Osteoblast (primary cell): ENCODE data around the gene ORM2. TPM values are rescaled to one million over a fixed set of nuclear protein-coding genes. Genes with fewer than 3 reads are reported as not detected.

Experiments used
- DNase-seq: peaks from one replicate; pipeline ENCODE4 v3.0.0; 2011; ENCODE audit warnings: low spot score, mixed read lengths; ENCODE audit not compliant: insufficient read length; ENCODE audit errors: missing footprints
- H2AFZ ChIP-seq: 2 replicates; pipeline ENCODE4 v1.6.0; 2011; ENCODE audit warnings: mild to moderate bottlenecking, low read length
- H3K27ac ChIP-seq: 2 replicates; pipeline ENCODE4 v1.5.1; 2011; ENCODE audit warnings: mild to moderate bottlenecking, low read depth, low read length, moderate library complexity
- H3K27me3 ChIP-seq: 2 replicates; pipeline ENCODE4 v1.6.0; 2012; ENCODE audit warnings: mild to moderate bottlenecking, control low read depth, inconsistent platforms, low read length, moderate library complexity; ENCODE audit not compliant: insufficient read depth
- H3K36me3 ChIP-seq: 2 replicates; pipeline ENCODE4 v1.5.1; 2011; ENCODE audit warnings: mild to moderate bottlenecking, low read length, control low read depth, moderate library complexity; ENCODE audit not compliant: insufficient read depth
- H3K4me1 ChIP-seq: 2 replicates; pipeline ENCODE4 v1.5.1; 2011; ENCODE audit warnings: mild to moderate bottlenecking, low read length, control low read depth, moderate library complexity; ENCODE audit not compliant: insufficient read depth
- H3K4me2 ChIP-seq: 2 replicates; pipeline ENCODE4 v1.6.0; 2011; ENCODE audit warnings: mild to moderate bottlenecking, low read length; ENCODE audit not compliant: insufficient read depth
- H3K4me3 ChIP-seq: fragments of 200-600 bp; sonication (generic); 3 replicates; pipeline ENCODE4 v1.5.1; 2012; ENCODE audit warnings: mild to moderate bottlenecking, low read length, inconsistent platforms; ENCODE audit not compliant: insufficient read depth
- H3K79me2 ChIP-seq: 2 replicates; pipeline ENCODE4 v1.6.0; 2012; ENCODE audit warnings: mild to moderate bottlenecking, low read length, control low read depth, inconsistent platforms; ENCODE audit not compliant: insufficient read depth
- H3K9me3 ChIP-seq: 2 replicates; pipeline ENCODE4 v1.5.1; 2011; ENCODE audit warnings: low read depth, low read length, control low read depth
- H4K20me1 ChIP-seq: 2 replicates; pipeline ENCODE4 v1.6.0; 2012; ENCODE audit warnings: mild to moderate bottlenecking, low read length, control low read depth; ENCODE audit not compliant: insufficient read depth
- total RNA-seq: library from RNA; depleted of rRNA; stranded (reverse); fragments of >200 nt; gene quantifications from 2 replicates; pipeline ENCODE4 v1.2.3, GENCODE V29; 2012
- TF ChIP-seq, protein P1 (sequence below): IDR thresholded peaks from 2 replicates; pipeline ENCODE4 v1.5.1; 2011; ENCODE audit warnings: mild to moderate bottlenecking, low read depth, low read length, moderate library complexity; ENCODE audit errors: extremely low read depth

Gene ORM2
- total RNA-seq, 1 donor = not detected

- DNase-seq = no peak
- Histone ChIP-seq H3K4me3 (no peak overlapping the region), H2AFZ (no peak overlapping the region), H4K20me1 (no peaks in the 10 kb centered on the region), H3K9me3 (no peaks in the 10 kb centered on the region), H3K4me2 (no peak overlapping the region), H3K27me3 (peaks cover 2% of the 10 kb centered on the region), H3K27ac (no peak overlapping the region), H3K4me1 (no peaks in the 10 kb centered on the region), H3K36me3 (peaks cover 27% of the 10 kb centered on the region), H3K79me2 (no peaks in the 10 kb centered on the region)
- TF ChIP-seq, protein P1, sequence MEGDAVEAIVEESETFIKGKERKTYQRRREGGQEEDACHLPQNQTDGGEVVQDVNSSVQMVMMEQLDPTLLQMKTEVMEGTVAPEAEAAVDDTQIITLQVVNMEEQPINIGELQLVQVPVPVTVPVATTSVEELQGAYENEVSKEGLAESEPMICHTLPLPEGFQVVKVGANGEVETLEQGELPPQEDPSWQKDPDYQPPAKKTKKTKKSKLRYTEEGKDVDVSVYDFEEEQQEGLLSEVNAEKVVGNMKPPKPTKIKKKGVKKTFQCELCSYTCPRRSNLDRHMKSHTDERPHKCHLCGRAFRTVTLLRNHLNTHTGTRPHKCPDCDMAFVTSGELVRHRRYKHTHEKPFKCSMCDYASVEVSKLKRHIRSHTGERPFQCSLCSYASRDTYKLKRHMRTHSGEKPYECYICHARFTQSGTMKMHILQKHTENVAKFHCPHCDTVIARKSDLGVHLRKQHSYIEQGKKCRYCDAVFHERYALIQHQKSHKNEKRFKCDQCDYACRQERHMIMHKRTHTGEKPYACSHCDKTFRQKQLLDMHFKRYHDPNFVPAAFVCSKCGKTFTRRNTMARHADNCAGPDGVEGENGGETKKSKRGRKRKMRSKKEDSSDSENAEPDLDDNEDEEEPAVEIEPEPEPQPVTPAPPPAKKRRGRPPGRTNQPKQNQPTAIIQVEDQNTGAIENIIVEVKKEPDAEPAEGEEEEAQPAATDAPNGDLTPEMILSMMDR = no peak
These were observed 6.1 kb downstream of the ORM2 start for GRCh38 chr9:114335745-114336144.

DNA sequence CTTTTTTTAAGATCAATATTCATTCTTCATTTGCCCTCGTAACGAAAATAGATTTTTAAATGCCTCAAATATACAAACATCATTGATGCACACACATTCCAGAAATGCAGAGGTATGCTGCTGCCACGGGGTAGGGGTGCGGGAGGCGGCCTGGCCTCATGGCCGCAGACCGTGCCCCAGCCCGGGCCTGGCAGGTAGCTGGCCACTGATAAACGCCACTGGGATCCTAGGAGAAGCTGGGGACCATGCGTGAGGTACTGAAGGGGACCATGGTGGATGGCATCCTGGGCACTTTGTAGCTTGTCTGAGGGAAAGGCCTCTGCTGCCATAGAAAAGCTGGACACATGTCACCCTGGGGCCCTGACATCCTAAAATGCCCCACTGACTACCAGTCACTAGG, 6.5 kb downstream of the ORM2 start:
- H2AFZ ChIP-seq = no peak overlapping the region

GRCh38 chr9:114336699-114337395, 7.2 kb downstream of the ORM2 start:
- no peaks in the 10 kb centered on the region for H3K4me1 ChIP-seq
- no peaks in the 10 kb centered on the region for H3K27me3 ChIP-seq
- H4K20me1 ChIP-seq = no peaks in the 10 kb centered on the region
- H3K9me3 ChIP-seq = no peaks in the 10 kb centered on the region
- H3K4me2 ChIP-seq = no peak overlapping the region
- no peak overlapping the region for H3K4me3 ChIP-seq
- H3K36me3 ChIP-seq = peaks cover 33% of the 10 kb centered on the region
- no peak for DNase-seq
- H3K27ac ChIP-seq = no peak overlapping the region
- no peaks in the 10 kb centered on the region for H3K79me2 ChIP-seq
- H2AFZ ChIP-seq = no peak overlapping the region
- TF ChIP-seq, protein P1 = no peak

More for the DNA sequence above, 6.5 kb downstream of the ORM2 start:
- TF ChIP-seq, protein P1 = no peak
- peaks cover 30% of the 10 kb centered on the region for H3K36me3 ChIP-seq
- H4K20me1 ChIP-seq = no peaks in the 10 kb centered on the region
- peaks cover 2% of the 10 kb centered on the region for H3K27me3 ChIP-seq
- no peaks in the 10 kb centered on the region for H3K9me3 ChIP-seq
- H3K27ac ChIP-seq = no peak overlapping the region
- H3K79me2 ChIP-seq = no peaks in the 10 kb centered on the region
- H3K4me1 ChIP-seq = no peaks in the 10 kb centered on the region
- H3K4me2 ChIP-seq = no peak overlapping the region
- DNase-seq = no peak
- no peak overlapping the region for H3K4me3 ChIP-seq

- no peaks in the 10 kb centered on the region for H3K79me2 ChIP-seq
- H3K4me1 ChIP-seq = no peaks in the 10 kb centered on the region
- H2AFZ ChIP-seq = no peak overlapping the region
- H3K4me2 ChIP-seq = no peak overlapping the region
- H3K9me3 ChIP-seq = no peaks in the 10 kb centered on the region
- no peak overlapping the region for H3K4me3 ChIP-seq
- peaks cover 38% of the 10 kb centered on the region for H3K36me3 ChIP-seq
- no peak overlapping the region for H3K27ac ChIP-seq
- TF ChIP-seq, protein P1 = no peak
- no peaks in the 10 kb centered on the region for H4K20me1 ChIP-seq
- H3K27me3 ChIP-seq = no peaks in the 10 kb centered on the region
- no peak for DNase-seq
These were observed 8.5 kb downstream of the ORM2 start for GRCh38 chr9:114338187-114338586.
